Stimulated activated CD8-positive, alpha-beta memory T cell treated with anti-CD3 and anti-CD28 coated beads, Interleukin-4, amount 100 ng/mL, for 1 hour (primary cell): ENCODE measurements around the gene FAM25G.
"Not testable (repeated sequence)": the region's sequence is repeated elsewhere in the genome, so short reads cannot be mapped to it uniquely, and the experiment has no call there.

ENCODE experiments used
- DNase-seq, 2 donors: peaks; one replicate each; pipeline ENCODE4 v3.0.0-alpha.2; 2020; ENCODE audit warnings: low read depth in 2 of 2, low spot score in 1 of 2

The FAM25G gene

DNA sequence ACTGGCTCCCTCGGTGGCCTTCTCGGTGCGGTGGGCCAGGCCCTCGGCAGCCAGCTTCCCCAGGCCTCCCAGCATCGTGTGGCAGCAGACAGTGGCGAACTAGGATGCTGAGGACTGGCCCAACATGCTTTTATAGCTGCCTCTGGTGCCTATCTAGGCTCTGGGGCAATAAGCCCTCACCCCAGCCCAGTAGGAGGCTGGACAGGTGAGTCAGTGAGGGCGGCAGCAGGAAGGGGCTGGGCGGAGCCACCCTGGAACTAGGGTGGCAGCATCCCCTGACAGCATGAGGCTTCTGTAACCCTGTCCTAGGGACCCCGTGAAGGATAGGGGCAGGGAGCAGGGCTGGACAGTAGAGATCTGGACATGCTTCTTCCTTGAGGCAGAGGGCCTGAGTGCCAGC is at the start of gene FAM25G:
Gene FAM25G, minus strand, starts transcription at position 101 of the 400 bp plus-strand sequence. Its CDS starts 26 bp downstream, at position 75.
- not testable (repeated sequence) for DNase-seq

DNA sequence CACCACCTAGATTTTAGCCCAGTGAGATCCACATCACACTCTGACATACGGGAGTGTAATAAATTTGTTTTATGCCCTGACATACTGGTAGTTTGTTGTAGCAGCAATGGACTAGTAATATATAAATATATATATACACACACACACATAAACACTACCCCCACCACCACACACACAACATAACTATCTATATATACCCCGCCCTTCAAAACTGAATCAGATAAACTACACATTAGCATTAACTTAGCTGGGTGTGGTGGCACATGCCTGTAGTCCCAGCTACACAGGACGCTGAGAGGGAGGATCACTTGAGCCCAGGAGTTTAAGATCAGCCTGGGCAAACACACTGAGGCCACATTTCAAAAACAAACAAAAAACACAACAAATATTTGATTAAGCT is 44.9 kb upstream of the FAM25G start:
- not testable (repeated sequence) for DNase-seq

- not testable (repeated sequence) for DNase-seq
These were observed 32.0 kb upstream of the FAM25G start, which contains the start of gene AGAP9 for GRCh38 chr10:47523475-47523874. TSS of gene AGAP9 (minus strand) at chr10:47523638. CDS start at chr10:47523526, 112 bp downstream.

GRCh38 chr10:47502313-47502712 is 10.8 kb upstream of the FAM25G start:
- not testable (repeated sequence) for DNase-seq

DNA sequence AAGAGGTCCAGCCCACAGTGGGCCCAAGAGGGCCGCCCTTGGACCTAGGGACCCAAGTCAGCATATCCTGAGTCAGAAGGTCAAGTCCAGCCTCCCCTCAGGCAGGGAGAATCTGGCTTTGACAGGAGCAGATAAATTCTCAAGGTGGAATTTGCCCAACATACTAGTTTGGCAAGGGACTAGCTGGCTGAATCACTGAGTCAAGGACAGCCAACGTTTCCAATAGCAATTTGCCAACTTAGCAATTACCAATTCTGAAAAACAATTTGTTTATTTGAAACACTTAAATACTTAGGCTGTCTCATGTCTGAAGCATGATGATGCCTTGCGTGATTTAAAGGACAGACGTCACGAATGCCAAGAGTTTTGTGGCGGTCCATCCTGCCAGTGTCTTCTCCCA is 2.7 kb upstream of the FAM25G start:
- not testable (repeated sequence) for DNase-seq

DNA sequence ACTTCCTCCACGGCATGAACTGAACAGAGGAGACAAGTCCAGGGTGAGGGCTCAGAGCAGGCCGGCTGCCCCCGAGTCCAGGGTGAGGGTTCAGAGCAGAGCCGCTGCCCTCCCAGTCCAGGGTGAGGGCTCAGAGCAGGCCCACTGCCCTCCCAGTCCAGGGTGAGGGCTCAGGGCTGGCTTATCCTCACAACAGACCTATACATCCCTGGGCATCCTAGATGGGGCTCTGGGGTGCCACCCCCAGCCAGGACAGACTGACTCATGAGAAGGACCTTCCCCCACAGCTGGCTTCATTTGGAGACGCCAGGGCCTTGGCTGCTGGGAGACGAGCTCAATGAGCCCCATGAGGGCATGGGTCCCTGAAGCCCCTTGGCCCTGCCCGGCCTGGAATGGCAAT is 1.9 kb downstream of the FAM25G start:
- not testable (repeated sequence) for DNase-seq

- not testable (repeated sequence) for DNase-seq
These were observed 5.6 kb downstream of the FAM25G start for GRCh38 chr10:47485943-47486342.

DNA sequence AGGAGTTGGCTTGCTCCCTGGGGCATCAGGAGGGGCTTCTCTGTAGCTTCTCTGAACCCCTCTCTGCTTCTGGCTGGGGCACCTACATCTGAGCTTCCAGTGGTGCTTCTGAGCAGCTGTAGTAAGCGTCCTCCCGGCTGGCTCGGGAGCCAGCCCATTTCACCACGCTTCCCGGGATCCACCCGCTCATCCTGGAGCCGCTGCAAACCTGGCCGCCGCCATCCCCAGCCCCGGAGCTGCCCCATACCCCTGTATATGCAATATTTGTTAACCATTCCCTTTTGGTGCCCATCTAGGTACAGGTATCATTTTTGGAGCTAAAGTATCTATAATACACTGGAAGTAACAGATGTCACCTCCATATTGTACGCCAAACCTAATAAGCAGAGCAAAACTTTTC is 6.7 kb downstream of the FAM25G start:
- DNase-seq: not testable (repeated sequence)

GRCh38 chr10:47483923-47484322 is 7.6 kb downstream of the FAM25G start, which contains the start of gene ANXA8:
TSS of gene ANXA8 (minus strand) at chr10:47484115. CDS start at chr10:47483933, 182 bp downstream.
- DNase-seq: not testable (repeated sequence)

- DNase-seq: not testable (repeated sequence)
These were observed 9.1 kb downstream of the FAM25G start for GRCh38 chr10:47482367-47482766.

GRCh38 chr10:47481768-47482181 is 9.7 kb downstream of the FAM25G start:
- not testable (repeated sequence) for DNase-seq

DNA sequence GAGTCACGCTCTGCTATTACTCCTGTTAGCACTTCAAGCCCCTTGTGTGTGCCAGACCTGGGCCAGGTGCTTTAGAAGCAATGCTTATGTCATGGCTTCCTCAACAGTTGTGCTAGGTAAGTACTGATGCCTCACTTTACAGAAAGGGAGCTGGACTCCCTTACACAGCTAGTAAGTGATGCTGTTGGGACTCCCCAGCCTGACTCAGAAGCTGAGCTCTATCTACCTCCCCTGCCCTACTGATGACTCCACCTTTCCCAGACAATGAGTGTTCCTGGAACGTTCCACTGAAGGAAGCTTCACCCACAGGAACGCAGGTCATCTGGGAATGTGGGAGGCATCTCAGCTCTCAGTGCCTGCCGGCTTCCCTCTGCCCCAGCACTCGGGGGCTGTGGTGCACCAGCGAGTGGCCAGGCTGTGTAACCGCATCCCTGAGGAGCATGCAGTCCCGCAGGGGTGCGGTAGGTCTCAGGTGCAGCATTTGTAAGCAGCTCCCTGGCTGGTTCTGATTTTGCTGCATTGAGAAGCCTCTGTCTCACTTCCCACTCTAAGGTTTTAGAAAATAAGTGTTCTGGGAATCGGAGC is 10.2 kb downstream of the FAM25G start:
- DNase-seq: not testable (repeated sequence)

- DNase-seq: not testable (repeated sequence)
These were observed 11.4 kb downstream of the FAM25G start for GRCh38 chr10:47480133-47480532.

DNA sequence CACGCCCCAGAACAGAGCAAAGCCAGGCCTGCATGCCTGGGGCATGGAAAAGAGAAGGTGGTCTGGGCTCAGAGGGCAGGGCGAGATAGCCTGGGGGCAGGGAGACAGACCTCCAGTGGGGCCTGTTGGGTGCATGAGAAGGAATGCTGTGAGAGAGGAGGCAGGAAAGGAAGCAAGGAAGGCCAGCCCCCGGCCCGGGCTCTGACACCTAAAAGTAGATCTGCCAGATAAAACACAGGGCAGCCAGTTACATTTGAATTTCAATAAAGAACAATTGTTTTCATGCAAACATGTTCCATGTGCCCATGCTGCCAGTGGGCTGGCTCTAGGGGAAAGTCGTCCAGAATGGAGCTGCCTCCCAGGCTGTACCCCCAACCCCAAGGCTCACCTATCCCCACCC is 13.4 kb downstream of the FAM25G start:
- not testable (repeated sequence) for DNase-seq

DNA sequence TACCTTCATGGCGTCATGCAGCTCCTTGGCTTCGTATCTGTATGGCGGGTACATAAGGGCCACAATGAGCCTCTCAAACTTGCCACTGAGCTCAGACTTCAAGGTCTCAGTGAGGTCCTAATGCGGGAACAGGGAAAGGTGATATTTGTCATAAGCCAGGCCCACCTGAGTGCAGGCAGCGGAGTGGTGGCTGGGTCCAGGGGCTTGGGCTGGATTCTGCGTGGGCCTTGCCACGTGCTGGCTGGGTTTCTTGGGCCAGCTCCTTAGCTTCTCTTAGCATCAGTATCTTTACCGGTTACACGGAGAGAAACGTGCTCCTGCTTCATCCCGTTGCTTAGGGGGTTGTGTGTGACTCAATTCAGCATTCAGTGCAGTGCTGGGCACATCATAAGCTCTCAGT is 14.4 kb downstream of the FAM25G start:
- DNase-seq: not testable (repeated sequence)

- DNase-seq: not testable (repeated sequence)
These were observed 16.4 kb downstream of the FAM25G start for GRCh38 chr10:47475101-47475500.

DNA sequence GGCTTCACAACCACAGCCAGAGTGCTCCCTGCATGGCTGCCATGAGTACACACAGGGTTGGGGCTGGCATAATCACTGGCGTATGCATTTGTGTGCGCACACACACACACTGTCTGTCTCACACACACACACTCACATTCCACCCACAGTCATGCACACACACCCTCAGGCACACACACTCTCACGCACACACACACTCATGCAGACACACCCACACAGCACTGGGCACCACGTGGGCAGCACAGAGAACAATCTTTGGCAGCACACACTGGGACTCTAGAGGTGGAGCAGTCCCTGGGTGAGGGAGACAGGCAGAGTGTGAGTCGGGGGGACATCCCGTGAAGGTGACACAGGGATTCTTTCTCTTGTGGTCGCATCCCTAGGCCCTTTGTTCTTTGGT is 18.0 kb downstream of the FAM25G start:
- DNase-seq: not testable (repeated sequence)

- DNase-seq: not testable (repeated sequence)
These were observed 18.9 kb downstream of the FAM25G start for GRCh38 chr10:47472647-47473046.

- DNase-seq: not testable (repeated sequence)
These were observed 19.4 kb downstream of the FAM25G start for GRCh38 chr10:47472072-47472471.

DNA sequence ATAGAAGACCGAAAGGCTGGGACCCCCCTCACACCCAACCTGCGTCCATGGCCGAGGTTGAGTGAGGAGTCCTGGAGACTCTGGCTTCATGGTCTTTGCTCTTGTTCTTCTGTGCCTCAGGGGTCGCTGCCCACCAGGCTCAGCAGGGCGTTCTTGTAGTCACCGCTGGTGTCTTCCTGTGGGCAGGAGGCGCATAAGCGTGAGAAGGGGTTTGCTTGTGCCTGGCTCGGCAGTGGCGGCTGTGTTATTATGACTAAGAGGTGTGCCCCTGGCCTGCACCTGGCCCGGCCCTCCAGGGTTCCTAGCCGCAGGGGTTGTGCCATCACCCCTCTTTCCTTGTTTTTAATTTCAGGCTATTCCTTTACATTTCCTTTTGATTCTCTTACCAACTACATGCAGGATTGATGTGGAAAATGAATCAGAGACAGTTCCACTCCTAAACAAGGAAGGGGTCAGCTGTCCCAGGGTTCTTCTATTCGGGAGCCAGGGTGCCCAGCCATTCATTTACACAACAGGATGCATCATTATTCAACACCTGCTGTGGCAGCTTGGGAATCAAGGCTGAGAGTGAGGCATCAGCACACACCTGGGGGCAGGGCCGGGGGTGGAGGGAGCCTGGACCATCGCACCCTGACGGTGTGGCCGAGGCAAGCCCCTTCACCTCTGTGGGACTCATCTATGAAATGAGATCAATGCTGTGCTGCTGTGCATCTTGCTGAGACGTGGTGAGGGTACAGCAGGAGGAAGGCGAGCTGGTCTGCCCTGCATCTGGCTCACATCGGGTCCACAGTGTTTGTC is 22.6 kb downstream of the FAM25G start:
- DNase-seq: not testable (repeated sequence)

GRCh38 chr10:47467957-47468356 is 23.5 kb downstream of the FAM25G start:
- DNase-seq: not testable (repeated sequence)

GRCh38 chr10:47467458-47467857 is 24.0 kb downstream of the FAM25G start:
- DNase-seq: not testable (repeated sequence)
